Sigmoid colon (tissue), 4 donors: ENCODE measurements around the gene IL12RB1.

Experiments used
- CTCF ChIP-seq, 4 experiments: fragments of 450-650 bp in 3 of 4; fragments of 200-600 bp in 1 of 4; IDR thresholded peaks; one replicate each; pipeline ENCODE4 v1.5.1; 2016 to 2019; ENCODE audit warnings: antibody characterized with exemption in 4 of 4, mild to moderate bottlenecking in 3 of 4, moderate library complexity in 2 of 4
- EP300 ChIP-seq, 4 donors: sonication (generic); formaldehyde crosslinking; IDR thresholded peaks; one replicate each; pipeline ENCODE4 v1.6.1; 2017; ENCODE audit warnings: antibody characterized with exemption in 4 of 4
- POLR2AphosphoS5 ChIP-seq, 4 donors: sonication (generic); formaldehyde crosslinking; IDR thresholded peaks; one replicate each; pipeline ENCODE4 v1.6.1; 2017; ENCODE audit warnings: antibody characterized with exemption in 4 of 4

- no peak for TF ChIP-seq CTCF (IDR thresholded peaks at IDR 0.05)
- no peak for TF ChIP-seq POLR2AphosphoS5 (IDR thresholded peaks at IDR 0.05)
- TF ChIP-seq EP300 (IDR thresholded peaks at IDR 0.05), result no peak
Measured at GRCh38 chr19:18128805-18129204, 42.1 kb upstream of the IL12RB1 start.
